Measurements from ENCODE around the gene CALHM2. TPM values are rescaled to one million over a fixed set of nuclear protein-coding genes. Genes with fewer than 3 reads are reported as not detected.
A peak's percentile ranks its signal among the peaks of the same experiment; 100 is the strongest.
"Not testable (repeated sequence)": the region's sequence is repeated elsewhere in the genome, so short reads cannot be mapped to it uniquely, and the experiment has no call there.

CALHM2 gene, protein sequence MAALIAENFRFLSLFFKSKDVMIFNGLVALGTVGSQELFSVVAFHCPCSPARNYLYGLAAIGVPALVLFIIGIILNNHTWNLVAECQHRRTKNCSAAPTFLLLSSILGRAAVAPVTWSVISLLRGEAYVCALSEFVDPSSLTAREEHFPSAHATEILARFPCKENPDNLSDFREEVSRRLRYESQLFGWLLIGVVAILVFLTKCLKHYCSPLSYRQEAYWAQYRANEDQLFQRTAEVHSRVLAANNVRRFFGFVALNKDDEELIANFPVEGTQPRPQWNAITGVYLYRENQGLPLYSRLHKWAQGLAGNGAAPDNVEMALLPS
- total RNA-seq = 19.8 and 24.8 TPM in 2 replicates
- 38.1 TPM for polyA plus RNA-seq (2012)

DNA sequence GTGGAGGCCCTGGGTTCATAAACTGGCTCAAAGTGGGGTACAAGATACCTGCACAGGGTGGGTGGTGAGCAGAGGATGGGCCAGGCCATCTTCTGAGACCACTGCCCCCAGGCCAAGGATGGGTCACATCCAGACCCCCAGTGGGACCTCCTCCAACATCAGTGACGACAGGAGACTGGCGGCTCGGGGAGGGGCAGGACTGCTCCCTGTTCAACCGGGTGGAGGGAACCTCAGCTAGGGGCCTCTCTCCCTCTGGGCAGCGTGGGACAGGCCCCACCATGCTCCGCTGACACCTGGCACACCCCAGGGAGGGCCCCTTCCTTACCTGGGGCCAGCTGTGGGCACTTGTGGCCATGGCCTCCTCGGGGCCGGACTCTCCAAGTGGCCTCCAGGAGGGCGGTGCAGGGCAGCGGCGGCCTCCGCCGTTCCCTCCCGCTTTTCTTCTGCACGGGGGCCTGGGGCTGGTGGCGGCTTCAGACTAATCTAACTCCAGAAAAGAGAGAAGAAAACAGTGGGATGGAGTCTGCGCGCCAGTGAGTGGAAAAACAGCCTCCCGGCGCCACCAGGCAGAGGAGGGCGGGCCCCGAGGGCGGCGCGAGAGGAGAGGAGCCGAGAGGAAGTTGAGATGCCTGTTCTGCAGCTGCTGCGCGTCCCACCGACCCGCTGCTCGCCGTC is at the start of gene CALHM2:
Gene CALHM2 (minus strand): TSS at position 540 of the 675 bp plus-strand sequence. CDS start 2,429 bp downstream, outside the sequence.
- peak; percentile 69 for DNase-seq (ENCODE audit: low read depth)

DNA sequence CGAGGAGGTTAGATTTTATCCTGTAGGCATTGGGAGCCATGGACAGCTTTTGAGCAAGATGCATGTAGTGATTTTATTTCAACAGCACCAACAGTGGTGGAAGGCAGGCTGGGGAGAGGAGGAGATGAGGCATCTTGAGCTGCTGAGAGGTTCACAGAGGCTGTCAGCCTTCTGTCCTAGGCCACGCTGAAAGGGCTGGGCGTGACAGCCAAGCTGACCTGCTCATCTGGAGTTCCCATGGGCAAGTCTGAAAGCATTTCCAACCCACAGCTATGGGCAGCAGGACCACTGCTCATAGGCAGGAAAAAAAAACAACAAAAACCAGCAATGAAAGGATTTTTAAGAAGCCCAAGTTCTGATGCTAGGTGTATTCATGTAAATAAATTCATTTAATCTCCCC is 49.0 kb upstream of the CALHM2 start:
- no peak for DNase-seq (ENCODE audit: low read depth)

DNA sequence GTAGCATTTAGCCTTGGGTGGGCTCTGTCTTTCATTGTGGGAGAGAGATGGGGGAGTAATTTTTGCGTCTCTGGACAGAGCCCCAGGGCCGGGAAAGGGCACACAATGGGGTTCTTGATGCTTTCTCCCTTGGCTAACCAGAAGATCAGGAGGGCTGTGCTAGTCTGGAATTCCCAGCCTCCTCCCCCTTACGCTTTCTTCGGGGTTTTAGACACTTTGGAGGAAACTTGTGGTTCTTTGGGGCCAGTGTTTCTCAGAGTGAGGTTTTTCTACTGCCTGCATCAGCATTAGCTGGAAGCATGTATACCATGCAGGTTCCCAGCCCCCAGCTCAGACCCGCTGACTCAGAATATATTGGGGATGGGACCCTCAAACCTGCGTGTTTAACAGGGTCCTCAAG is 48.3 kb upstream of the CALHM2 start:
- DNase-seq (ENCODE audit: low read depth) = no peak

DNA sequence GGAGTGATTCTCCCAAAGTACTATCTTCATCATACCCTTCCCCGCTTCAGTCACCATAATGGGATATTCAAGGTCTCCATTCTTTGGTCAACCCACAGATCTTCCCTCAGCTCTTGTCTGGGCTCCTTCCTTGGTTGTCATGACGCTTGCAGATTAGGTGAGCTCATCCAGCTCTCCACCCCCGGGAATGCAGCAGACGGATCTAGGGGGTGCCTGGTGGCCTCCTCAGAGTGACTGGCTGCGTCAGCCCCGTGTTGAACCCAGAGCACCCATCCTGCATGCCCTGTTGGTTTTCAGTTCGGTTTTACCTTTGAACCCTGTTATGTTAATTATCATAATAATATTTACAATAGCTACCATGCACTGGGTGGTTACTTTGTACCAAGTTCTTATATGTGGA is 47.7 kb upstream of the CALHM2 start:
- no peak for DNase-seq (ENCODE audit: low read depth)

DNA sequence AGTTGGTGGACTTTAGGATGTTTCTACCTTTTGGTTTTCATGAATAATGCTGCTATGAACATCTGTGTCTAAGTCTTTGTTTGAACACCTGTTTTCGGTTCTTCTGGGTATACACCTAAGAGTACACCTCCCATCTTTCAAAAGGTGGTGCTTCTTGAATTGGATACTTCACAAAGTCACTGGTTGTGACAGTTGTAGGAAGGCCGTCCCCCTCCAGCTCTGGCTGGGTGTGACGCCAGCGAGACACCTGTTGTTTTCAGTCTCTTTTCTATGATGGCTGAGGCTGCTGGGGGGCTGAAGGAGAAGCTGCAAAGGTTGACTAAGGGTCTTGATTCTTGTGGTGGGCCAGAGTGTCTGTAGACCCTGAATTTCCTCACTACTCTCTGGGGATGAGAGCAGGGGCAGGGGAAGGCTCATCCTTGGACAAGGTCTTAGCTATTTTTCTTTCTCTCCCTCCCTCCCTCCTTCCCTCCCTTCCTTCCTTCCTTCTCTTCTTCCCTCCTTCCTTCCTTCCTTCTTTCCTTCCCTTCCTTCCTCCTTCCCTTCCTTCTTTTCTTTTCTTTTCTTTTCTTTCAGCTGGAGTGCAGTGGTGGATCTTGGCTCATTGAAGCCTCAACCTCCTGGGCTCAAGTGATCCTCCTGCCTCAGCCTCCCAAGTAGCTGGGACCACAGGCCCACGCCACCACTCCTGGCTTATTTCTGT is 46.9 kb upstream of the CALHM2 start:
- DNase-seq (ENCODE audit: low read depth) = peak; percentile 64

DNA sequence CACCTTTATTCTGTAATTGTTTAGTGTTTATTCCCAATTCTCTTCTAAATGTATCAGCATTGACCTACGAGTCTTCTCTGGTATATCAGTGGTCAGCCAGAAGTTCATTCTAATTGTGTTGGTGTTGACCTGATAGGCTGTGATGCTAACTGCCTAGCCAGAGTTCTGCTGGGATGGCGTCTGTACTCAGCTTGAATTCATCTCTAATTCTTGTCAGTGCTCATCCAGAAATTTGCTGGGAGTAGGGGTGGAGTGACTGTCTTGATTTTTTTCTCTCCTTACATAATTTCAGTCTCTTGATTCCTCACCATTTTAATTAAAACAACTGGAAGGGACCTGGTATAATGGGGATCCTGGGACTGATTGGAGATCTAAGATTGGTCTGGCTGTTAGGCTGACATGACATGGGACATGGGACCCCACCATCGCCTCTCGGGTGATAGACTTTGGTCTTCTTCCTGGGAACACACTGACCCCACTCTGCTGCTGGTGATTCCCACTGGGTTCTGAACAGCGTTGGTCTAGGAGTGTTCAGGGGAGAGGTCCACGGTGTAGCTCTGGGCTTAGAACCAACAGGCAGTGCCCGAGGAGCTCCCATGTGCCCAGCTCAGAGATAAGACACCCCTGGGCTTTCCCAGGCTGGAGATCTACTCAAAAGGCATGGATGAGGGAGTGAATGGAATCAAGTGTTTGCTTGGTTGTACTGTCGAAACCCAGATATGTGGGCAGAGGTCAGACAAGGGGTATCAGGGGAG is 45.2 kb upstream of the CALHM2 start:
- DNase-seq (ENCODE audit: low read depth) = no peak

DNA sequence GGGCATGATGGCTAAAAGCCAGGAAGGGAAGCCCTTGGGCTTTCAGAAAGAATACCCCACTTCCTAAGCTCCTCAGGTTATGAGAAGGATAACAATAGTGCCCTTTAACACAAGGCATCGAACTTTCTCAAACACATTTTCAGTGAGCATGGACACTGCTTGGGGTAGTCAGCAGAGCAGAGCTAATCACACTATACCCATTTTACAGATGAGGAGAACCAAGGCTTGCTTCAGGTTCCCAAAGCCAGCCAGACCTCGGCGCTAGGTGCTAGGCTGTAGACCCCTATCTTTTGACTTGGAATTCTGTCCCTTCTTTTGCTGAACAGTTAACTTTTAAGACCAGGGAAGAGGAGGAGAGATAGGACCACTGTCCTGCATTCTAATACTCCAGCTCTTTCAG is 43.2 kb upstream of the CALHM2 start:
- no peak for DNase-seq (ENCODE audit: low read depth)

DNA sequence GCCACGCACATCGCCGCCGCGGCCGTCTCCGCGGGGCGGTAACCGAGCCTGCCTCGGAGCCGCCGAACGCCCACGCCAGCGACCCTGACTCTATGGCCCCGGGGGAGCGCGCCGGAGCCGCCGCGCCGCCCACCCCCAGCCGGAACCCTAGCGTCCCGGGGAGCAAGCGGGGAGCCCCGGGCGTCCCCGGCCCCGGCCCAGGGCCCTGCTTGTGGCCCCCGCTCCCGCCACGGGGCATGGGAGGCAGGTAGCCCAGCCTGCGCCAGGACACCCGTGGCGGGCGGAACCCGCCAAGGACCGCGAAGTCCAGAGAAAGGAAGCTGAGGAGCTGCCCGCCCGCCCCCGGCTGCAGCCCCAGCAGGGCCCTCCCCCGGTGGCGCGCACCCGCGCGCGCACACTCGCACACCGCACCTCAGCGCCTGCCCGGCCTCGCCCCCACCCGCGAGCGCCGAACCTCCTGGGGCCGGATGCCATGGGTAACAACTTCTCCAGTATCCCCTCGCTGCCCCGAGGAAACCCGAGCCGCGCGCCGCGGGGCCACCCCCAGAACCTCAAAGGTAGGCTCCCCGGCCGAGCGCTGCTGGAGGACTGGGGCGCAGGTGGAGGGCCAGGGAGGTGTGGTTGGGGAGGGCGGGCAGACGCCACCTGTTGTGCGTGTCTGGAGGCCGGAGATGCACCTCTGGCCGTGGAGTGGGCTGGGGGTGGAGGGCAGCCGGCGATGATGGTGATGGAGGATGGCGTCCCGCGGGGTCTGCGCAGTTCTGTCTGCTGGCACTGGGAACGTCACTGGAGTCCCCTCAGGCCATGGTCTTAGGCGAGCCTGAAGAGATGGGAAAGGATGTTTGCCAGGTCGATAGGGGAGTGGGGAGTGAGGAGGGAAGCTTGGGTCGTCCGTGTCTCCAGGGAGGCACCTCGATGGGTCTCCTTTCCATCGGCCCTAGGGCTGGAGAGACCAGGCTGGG is 42.0 kb upstream of the CALHM2 start:
- no peak for DNase-seq (ENCODE audit: low read depth)

DNA sequence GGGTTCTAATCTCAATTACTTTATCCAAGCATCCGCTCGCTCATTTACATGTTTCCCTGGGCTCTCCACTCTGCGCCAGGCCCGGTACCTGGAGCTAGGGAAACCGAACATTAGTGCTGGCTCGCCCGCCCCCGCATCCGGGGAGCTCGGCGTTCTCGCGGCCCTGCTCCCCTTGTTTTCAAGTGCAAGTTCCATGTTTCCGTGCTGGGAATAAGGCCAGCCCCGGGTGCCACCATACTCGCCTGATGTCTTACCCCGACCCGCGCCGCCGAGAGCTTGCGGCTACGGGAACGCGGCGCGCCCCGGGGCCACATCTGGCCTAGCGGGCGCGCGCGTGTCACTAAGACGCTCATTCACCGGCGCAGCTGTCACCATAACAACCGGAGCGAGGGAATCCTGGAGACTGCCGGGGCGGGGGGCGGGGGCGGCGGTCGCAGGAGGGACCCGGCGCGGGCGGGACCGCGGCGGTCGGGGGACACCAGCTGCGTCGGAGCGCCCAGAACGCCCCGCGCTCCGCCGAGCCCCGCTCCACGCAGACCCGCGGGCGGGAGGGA is 41.3 kb upstream of the CALHM2 start, which contains the start of gene NEURL1:
Gene NEURL1 (plus strand): TSS at position 344 of the 554 bp plus-strand sequence. CDS start 683 bp downstream, outside the sequence.
- peak; percentile 52 for DNase-seq (ENCODE audit: low read depth)

DNA sequence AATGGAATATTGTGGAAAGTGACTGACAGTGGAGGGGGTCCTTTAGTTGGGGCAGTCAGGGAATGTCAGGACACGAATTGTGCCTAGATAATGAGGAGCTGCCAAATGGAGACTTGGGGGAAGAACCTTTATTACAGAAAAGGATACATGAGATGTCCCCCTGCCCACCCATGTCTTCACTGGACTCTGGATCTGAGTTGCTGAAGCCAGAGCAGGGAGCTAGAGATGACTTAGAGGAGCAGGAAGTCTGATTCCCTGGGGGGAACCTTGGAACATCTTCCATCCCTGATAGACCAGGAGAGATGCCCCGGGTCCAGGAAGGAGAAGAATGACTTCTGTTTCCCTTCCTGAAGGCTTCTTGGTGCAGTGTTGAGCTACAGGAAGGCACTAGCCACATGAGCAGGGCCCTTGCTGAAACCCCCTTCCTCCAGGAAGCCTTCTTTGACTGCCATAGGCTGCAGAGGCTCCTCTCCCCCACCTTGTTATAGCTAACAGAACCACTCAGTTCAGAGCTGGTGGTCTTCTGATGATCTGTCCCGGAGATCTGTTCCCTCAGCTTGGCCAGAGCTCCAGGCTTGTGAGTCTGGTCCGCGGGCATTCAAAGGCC is 40.6 kb upstream of the CALHM2 start:
- DNase-seq (ENCODE audit: low read depth) = no peak

DNA sequence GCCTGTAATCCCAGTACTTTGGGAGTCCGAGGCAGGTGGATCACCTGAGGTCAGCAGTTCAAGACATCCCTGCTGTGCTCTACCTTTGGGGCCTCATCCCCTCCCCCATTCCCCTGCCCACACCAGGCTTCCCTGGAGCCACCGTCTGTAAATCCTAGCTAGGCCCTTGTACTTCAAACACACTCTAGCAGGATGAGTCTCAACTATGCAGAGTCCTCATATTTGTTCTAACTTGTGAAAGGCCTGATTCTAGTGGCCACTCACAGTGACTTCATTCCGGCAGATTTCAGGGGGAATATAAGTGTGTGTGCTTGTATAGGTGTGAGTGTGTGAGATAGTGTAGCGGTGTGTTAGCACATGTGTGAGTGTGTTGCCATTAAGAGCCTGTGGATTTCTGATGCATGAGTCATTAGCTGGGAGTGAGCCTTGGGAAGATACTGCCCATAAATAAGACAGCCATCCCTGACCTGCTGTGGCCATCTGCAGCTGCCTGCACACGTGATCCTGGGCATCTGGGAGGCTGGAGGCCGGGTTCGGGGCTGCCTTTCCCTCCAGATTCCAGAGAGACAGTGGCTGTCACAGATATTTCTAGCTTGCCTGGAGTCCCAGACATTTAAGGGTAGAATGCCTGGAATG is 39.7 kb upstream of the CALHM2 start:
- DNase-seq (ENCODE audit: low read depth) = peak; percentile 98

DNA sequence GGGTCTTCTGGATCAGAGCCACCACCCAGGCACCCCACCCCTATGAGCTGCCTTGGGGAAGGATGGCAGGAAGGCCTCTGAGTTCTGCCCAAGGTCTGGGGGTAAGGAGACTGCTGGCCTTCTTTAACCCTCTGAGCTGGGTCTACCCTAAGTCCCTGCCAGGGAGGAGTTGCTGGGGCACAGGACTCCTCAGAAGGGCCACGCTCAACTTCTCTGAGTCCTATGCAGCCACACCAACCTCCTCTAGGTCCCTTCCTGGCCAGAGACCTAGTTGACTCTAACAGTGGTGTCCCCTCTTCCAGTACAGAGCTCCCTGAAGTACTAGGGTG is 38.8 kb upstream of the CALHM2 start:
- no peak for DNase-seq (ENCODE audit: low read depth)

DNA sequence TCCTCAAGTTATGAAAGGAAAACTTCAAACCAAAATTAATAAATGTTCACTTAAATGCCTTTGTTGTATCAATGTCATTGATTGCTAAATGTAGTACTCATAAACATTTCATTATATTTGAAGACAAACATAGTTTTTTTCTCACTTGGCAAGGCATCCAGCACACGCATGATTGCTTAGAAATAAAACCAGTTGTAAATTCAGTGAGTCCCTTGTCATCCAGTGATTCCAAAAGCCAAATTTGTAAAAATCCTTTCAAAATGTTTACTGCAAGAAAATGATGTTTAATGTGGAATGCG is 35.2 kb upstream of the CALHM2 start:
- no peak for DNase-seq (ENCODE audit: low read depth)

DNA sequence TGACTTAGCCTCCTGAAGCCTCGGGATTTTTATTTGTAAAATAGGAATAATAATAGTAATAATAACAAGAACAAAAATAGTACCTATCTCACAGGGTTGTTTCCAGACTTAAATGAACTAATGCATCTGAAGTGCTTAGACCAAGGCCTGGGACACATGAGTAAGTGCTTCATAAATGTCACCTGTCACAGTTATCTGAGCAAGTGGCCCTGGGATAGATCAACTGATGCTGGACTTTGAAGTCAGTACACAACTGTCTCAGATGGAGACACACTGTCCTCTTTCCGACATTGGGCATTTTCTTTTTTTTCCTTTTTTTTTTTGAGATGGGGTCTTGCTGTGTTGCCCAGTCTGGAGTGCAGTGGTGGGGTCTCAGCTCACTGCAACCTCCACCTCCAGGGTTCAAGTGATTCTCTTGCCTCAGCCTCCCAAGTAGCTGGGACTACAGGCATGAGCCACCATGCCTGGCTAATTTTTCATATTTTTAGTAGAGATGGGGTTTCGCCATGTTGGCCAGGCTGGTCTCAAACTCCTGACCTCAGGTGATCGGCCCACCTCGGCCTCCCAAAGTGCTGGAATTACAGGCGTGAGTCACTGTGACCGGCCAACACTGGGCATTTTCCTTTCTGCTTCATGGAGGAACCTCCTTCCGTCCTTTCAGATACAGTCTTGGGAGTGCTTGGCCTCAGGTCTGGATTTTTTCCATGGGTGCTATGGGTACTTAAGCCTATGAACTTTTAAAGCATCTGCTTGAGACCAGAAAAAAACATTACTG is 34.7 kb upstream of the CALHM2 start:
- not testable (repeated sequence) for DNase-seq (ENCODE audit: low read depth)

DNA sequence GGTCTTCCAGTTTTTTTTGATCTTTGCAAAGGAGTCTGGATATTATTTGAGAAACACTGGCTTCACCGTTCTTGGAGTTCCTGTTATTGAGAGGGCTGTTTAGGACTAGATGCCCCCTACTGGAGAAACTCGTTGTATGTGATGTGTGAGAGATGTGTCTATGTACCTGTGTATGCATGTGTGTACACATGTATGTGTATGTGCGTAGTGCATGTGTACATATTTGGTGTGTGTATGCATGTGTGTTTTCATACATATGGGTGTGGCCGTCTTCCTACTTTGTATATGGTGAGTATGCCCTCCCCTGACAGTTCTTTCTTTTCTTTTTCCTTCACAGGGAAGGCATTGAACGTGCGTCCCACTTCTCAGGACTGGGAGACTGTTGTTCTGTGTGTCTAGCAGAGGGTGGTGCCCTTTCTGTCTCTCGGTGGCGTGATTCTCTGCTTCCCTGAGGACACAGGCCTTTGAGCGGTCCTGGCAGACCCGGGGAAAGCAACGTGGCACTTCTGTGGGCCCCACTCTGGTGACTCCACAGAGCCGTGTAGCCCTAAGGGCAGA is 29.9 kb upstream of the CALHM2 start:
- peak; percentile 67 for DNase-seq (ENCODE audit: low read depth)

DNA sequence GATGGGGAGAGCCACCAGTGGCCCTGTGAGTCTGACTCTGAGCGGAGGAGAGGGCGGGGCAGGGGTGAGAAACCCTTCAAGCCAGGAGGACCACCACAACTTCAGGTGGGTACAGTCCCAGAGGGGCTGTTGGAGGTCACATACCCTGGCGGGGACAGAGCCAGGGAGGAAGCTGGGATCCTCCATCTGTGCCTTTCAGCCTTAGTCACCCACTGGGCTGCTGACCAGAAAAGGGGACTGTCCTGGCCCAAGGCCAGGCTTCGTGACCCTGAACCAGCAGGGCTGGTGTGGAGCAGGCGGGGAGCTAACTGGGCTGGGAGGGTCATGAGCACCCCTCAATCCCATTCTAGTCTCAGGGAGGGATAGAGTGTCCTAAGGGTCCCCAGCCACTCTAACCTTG is 28.4 kb upstream of the CALHM2 start:
- DNase-seq (ENCODE audit: low read depth) = peak; percentile 78

DNA sequence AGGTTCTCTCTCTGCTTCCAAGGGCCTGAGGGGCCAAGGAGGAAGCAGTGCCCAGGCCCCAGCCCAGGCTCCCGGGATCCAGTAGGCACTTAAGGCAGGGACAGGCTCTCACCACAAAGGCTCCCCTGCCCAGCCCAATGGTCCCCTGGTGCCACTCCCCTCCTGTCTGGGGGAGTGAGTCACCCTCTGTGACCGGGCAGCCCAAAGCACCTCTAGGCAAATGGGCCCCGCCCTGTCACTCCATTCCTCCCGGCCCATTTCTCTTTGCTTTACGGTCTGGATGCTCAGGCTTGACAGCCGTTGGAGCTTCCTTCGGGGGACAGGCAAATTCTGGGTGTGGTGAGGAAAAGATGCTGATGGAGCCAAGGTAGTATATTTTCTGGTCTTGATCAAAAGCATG is 27.0 kb upstream of the CALHM2 start, which contains the start of gene CALHM3:
Gene CALHM3 (minus strand): TSS at position 106 of the 400 bp plus-strand sequence. CDS start 208 bp downstream, outside the sequence.
- peak; percentile 61 for DNase-seq (ENCODE audit: low read depth)

DNA sequence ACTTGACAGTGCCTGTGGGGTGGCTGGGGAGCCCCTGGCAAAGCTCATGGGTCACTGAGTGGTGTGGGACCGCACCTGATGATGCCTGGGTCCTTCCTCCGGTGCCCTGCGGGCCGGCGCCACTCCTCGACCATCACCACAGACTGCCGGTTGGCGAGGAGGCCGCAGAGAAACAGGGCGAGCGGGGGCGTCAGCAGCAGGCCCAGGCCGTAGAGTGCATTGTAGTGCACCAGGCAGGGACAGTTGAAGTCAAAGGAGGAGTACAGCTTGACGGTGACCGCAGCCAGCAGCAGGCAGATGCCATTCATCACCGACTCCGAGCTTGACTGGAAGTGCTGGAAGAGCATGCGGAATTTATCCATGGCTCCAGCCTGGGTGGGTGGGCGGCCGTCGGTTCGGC is 26.5 kb upstream of the CALHM2 start:
- no peak for DNase-seq (ENCODE audit: low read depth)

Data from myocyte (in vitro differentiated cells).